OCI-LY7 (cell line): Measurements from ENCODE around the gene COX6A1.

ENCODE experiments used
- CTCF ChIP-seq: fragments of 200-600 bp; sonication (generic); conservative IDR thresholded peaks from 2 replicates; pipeline ENCODE4 v1.5.1; 2014; ENCODE audit warnings: mild to moderate bottlenecking, antibody characterized with exemption, low read length, moderate library complexity, mixed read lengths
- EZH2phosphoT487 ChIP-seq: fragments of 200-600 bp; sonication (generic); IDR thresholded peaks from 2 replicates; pipeline ENCODE4 v1.6.1; 2018; ENCODE audit warnings: low read depth, borderline replicate concordance, mild to moderate bottlenecking, mixed run types, antibody characterized with exemption, low read length, moderate library complexity, mixed read lengths

GRCh38 chr12:120429368-120429767 lies 8.5 kb upstream of the COX6A1 start:
- TF ChIP-seq CTCF (no peak), EZH2phosphoT487 (no peak)
